Sciatic nerve (tissue), 2 donors: ENCODE measurements around the gene CAPZA1. TPM values are rescaled to one million over a fixed set of nuclear protein-coding genes. Genes with fewer than 3 reads are reported as not detected.
"Not testable (repeated sequence)": the region's sequence is repeated elsewhere in the genome, so short reads cannot be mapped to it uniquely, and the experiment has no call there.

Experiments used
- ATAC-seq: fragments of 200-7000 bp; cut with Tn5 transposase; one replicate; pipeline ENCODE4 v1.9.1; 2020; ENCODE audit warnings: mild to moderate bottlenecking, moderate library complexity
- DNase-seq: peaks from one replicate; pipeline ENCODE4 v3.0.0-alpha.2; 2020; ENCODE audit warnings: low spot score
- intact Hi-C: fragments of 100-400 bp; cut with DNase I; formaldehyde crosslinking; loops from one replicate; pipeline ENCODE4 v1.14.2; 2022
- total RNA-seq: library from RNA; stranded (reverse); fragmentation: NEBNext Ultra II Directional; extraction: Animal tissue kit (Norgen Biotek cat#: 25700); gene quantifications from one replicate; pipeline ENCODE4 v1.2.1, GENCODE V29; 2021
- donor health status: DM: no; HTN: no; CAD: no.
- donor health status: DM: no; HTN: no; CAD: no.

CAPZA1 gene
- total RNA-seq: 108 TPM

DNA sequence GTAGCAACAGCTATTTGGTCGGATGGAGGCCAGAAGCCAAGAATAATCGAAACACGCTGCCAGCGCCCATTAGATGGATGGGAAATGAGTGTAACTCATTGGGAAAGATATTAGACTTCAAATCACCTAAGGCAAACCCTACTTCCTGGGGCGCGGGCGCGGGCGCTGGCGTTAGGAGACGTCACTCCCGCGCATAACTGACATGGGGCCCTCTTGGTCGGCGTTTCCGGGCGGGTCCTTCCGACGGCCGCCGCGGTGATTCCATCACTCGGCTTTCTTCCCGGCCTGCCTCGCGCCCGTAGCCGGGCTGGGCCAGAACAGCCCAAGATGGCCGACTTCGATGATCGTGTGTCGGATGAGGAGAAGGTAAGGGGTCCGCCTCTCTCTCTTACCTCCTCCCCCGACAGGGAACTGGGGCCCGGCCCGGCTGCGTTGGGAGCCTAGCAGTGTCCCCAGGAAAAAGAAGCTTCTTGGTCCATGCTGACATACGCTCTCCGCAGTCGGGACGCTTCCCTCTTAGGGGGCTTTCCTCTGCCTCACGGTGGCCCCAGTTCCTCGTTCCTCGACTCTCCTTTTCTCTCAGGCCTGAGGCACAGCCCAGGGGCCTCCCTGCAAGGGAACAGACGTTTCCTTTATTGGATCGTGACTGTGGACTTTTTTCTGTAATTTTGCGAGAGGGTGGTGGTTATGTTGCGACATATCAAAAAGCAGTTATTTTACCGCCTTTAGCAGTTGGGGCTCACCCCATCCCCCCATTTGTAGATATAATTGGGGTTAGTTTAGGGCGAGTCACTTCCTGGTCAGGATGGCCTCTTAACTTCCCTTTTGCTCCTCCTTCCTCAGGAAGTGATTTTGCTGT, at the start of gene CAPZA1:
TSS of gene CAPZA1 (plus strand) at position 315 of the 859 bp plus-strand sequence. CDS start at position 328, 13 bp downstream.
- DNase-seq (peak; percentile 94), ATAC-seq (peak; percentile 99)
- intact Hi-C loops: loop anchor here (5.0 kb wide), 1 partner anchor 88 kb away; the partner anchor contains the start of gene RHOC

DNA sequence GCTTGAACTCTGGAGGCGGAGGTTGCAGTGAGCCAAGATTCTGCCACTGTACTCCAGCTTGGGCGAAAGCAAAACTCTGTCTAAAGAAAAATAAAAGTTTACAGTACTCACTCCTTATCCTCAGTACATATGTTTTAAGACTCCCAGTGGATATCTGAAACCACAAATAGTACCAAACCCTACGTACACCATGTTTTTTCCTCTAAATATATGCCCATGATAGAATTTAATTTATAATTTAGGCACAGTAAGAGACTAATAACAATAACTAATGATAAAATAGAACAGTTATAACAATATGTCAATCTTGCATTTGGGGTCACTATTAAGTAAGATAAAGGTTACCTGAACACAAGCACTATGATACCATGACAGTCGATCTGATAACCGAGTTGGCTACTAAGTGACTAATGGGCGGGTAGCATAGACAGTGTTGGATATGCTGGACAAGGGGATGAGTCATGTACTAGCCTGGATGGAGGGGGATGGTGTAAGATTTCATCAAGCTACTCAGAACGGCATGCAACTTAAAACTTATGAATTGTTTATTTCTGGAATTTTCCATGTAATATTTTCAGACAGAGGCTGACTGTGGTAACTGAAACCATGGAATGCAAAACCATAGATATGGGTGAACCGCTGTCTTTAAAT, 44.4 kb upstream of the CAPZA1 start:
- intact Hi-C loops: no loop called here
- DNase-seq (no peak), ATAC-seq (no peak)

DNA sequence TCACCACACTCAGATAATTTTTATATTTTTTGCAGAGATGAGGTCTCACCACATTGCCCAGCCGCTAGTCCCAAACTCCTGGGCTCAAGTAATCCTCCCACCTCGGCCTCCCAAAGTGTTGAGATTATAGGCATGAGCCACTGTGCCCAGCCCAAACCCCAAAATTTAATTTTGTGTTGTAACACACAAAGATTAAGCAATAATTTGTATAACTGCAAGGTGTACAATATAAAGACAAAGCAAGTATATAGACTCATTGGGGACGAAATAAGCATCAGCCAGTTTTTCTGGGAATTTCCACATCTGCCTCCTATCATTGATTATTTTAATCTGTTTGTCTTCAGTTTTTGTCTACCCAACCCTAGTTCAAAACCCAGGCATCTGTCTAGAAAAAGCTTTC, 43.4 kb upstream of the CAPZA1 start:
- intact Hi-C loops: no loop called here
- DNase-seq: no peak
- ATAC-seq: no peak

DNA sequence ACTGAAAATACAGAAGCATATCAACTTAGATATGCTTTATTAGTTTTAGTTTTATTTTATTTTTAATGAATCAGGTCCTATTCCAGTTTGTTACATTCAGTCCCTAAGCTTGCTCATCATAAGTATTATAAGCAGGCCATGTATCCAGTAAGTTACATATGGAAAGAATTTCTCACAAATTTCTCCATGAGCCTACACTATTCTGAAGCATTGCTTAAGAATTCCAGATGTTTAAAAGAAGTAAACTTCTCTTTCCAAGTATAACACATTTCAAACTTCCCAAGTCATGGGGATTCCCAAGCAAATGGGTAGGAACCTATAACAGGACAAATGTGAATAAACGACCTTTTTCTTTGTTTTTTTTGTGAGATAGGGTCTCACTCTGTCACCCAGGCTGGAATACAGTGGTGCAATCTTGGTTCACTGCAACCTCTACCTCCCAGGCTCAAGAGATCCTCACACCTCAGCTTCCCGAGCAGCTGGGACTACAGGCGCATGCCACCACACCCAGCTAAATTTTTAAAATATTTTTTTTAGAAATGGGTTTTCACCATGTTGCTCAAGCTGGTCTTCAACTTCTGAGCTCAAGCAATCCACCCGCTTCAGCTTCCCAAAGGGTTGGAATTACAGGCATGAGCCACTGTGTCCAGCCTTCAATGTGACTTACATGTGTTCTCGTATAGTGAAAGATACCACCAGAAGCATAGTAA, 39.7 kb upstream of the CAPZA1 start:
- no peak for DNase-seq
- ATAC-seq: no peak
- intact Hi-C loops: no loop called here

DNA sequence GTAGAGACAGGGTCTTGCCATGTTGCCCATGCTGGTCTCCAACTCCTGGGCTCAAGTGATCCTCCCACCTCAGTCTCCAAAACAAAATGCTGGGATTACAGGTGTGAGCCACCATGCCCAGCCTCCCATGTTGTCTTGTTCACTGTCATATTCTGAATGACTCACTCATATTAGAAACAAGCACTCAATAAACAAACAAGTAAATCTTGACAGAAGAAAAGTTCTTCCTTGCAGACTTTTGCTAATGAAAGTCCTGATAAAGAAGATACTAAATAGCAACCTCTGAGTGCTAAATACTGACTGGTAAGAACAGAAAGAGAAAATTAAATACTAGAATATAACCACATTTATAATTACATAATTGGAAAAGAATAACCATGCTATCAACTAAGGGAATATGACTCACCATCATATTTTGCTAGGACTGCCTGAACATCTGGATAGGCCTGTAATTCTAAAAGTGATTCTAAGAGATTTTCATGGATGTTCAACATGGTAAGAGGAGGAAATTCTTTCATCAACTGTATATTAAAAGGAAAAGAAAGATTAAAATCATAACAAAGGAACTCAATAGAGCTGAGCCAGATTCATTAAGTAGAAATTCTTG, 37.9 kb upstream of the CAPZA1 start:
- DNase-seq (no peak), ATAC-seq (no peak)
- intact Hi-C loops: no loop called here

DNA sequence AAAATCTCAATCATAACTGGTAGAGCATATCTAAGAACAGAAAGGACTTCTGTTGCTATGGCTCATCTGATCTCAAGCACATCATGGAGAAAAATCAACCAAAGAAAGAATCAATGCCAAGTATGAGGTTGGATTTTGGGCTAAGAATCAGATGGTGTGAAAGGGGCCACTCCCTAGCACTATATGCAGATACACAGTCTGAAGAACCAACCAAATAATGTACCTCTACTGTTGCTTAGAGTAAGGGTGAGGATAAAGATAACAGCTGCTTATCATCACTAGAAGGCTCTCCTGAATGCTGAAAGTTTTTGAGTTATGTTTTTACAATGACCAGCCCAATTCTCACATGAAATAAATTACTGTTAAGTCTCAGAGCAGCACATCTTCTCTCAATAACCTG, 36.3 kb upstream of the CAPZA1 start:
- DNase-seq (no peak), ATAC-seq (no peak)
- intact Hi-C loops: no loop called here

DNA sequence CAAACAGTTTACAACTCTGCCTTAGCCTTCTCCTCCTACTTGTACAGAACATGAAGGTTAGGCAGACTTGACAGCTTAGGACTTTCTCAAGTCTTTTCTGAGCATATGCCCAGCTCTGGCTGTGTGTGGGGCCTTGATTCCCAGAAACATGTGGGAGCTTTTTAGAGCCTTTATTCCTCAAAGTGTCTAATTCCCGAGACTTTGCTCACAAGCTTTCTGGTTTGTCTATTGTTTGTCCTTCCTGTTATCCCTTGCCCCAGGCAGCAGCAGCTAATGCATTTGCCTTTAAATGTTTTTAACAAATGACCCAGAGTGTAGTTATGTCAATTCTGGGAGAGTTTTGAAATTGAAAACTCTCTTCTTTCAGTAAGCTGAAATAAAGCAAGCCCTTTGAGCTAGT, 29.9 kb upstream of the CAPZA1 start:
- ATAC-seq (no peak), DNase-seq (no peak)
- intact Hi-C loops: no loop called here

DNA sequence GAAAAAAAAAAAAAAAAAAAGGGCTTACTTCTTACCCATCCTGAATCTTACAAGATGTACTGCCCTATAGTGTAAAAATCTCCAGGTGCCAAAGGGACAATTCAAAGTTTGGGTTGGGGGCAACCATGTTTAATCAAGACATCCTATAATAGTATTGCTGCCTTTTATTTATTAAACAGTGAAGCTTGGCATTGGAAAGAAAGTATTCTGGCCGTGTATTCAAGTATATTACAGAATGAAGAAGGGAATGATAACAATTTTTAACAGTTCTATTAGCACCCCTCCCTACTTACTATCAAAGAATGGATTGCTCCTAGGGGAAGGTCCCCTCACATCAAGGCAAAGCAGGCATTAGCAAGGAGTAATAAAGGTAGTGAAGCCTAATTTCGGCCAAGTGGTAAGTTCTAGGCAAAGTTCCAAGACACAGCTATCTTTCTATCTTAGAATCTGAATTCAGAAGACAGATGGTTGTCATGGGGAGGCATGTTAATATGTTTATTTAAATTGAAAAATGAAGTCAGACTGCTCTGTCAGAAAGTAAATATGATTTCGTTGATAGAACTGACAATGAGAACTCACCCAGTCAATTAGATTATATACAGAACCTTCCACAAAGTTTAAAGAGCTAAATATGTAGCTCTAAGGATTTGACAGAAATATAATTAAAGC, 25.3 kb upstream of the CAPZA1 start:
- DNase-seq (no peak), ATAC-seq (no peak)
- intact Hi-C loops: no loop called here

DNA sequence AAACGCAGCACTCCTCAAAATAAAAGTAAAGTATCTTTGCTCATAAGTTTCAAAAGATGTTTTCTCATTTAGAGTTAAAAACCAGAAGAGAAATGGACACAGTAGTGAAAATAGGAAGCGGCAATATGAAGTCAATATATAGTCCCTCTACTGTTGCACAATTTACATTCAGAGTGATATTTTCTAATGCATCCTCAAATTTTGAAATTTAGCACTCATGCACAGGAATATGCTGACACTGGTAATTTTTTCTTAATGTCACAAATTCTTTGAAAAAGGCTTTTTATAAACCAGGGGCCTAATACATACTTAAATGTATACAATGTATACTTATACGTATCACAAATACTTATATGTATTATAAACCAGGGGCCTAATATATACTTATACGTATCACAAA, 20.2 kb upstream of the CAPZA1 start:
- no peak for DNase-seq
- ATAC-seq: no peak
- intact Hi-C loops: no loop called here

DNA sequence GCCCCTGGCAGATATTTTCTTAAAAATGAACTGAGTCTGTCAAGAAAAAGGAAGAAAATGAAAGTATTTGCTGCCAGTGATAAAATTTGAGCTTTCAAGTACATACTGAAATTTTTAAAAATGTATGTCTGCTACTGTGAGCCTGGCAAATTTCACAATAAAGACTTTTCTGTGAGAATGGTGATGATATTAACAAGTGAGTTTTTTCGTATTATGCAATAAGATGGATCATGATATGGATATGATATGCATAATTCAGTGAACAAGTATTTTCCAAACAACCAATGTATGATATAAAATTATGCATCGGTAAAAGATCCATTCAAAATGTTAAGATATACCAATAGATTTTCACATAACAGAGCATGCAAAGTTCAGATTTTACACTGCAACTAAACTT, 16.6 kb upstream of the CAPZA1 start:
- ATAC-seq (no peak), DNase-seq (no peak)
- intact Hi-C loops: no loop called here

DNA sequence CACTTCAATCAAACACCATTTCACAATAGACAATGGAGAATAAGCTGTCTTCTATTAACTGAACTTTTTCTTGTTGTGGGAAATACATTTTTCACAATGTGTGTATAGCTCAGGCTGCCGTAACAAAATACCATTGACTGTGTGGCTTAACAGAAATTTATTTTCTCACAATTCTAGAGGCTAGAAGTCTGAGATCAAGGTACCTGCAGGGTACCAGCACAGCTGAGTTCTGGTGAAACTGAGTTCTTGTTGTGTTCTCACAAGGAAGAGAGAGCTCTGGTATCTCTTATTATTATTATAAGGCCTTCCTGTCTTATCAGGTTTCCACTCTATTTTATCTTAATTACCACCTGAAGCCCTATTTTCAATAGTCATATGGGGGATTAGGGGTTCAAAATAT, 16.1 kb upstream of the CAPZA1 start:
- intact Hi-C loops: no loop called here
- DNase-seq: no peak

DNA sequence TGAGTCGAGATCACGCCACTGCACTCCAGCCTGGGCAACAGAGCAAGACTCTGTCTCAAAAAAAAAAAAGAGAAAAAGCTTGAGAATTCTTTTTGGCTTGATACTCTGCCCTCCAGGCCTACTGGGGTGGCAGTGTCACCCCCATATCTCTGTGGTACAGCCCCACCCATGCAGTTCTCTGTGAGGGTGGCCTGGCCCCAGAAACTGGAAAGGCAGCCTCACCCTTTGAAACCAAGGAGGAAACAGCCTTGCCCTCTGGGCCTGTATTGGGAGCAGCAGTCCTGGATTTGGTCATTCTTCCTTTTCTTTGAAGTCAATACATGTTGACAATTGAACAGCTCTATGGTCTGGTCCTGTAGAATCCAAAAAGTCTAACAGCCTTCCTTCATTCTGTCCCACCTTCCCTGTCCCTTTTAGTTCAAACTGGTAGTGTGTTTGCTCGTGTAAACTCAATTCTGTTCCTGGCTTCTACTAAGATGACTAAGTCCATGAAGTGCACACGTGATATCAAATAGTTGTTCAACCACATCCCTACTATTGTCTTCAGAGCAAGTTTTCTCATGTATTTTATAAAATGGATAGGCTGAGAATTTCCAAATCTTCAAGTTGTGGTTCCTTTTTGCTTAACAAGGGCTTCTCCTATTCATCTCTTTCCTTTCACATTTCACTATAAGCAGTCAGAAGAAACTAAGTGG, 13.9 kb upstream of the CAPZA1 start:
- ATAC-seq (no peak), DNase-seq (no peak)
- intact Hi-C loops: no loop called here

More for the DNA sequence above, 16.1 kb upstream of the CAPZA1 start:
- no peak for ATAC-seq

DNA sequence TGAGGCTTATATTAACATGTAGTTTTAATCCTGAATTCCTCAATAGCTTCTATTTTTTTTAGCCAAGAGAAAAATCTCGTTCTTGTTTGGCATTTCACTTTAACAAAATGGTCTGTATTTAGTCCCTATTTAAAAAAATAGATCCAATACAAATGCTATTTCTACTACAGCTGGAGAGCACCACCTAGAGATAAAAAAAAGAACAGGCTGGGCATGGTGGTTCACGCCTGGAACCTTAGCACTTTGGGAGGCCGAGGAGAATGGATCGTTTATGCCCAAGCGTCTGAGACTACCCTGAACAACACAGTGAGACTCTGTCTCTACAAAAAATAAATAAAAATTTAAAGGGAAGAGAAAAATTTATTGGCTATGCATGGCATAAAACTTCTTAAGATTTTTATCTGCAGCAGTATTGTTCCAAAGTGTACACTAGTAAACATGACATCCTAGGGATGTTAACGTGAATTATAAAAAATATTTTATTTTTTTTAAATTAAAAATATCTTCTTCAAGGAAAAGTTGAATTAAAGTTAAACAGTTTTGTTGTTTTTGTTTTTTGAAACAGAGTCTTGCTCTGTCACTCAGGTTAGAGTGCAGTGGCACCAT, 5.1 kb upstream of the CAPZA1 start:
- intact Hi-C loops: loop anchor here (5.0 kb wide), 1 partner anchor 93 kb away; the partner anchor contains the start of gene RHOC
- ATAC-seq (no peak), DNase-seq (no peak)

DNA sequence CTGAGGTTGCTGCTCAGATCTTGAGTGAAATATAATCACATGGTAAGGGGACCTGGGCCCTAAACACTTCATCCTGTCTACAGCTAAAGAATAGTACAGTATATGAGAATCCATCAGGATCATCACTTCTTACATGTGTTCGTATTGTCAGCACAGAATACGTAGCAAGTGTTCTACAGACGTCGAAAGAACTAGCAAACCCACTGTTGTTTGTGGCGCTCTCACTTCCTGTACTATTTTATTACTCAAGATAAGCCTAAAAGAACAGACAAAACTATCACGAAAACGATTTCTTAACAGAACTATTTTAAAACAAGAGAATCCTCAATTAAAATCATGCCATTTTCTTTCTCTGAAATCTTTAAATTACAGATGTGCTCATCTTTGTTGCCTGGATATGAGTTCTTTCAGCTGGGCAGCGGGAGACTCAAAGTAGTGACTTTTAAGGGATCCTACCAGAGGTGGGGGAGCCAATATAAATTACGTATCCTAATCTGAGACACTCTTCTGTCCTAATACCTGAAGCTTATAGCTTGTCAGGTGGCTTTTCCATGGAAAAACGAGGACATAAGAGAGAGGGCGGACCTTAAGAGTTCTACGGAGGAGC, 1.4 kb upstream of the CAPZA1 start:
- intact Hi-C loops: loop anchor here (5.0 kb wide), 1 partner anchor 89 kb away; the partner anchor contains the start of gene RHOC
- DNase-seq: no peak
- ATAC-seq: peak; percentile 0

DNA sequence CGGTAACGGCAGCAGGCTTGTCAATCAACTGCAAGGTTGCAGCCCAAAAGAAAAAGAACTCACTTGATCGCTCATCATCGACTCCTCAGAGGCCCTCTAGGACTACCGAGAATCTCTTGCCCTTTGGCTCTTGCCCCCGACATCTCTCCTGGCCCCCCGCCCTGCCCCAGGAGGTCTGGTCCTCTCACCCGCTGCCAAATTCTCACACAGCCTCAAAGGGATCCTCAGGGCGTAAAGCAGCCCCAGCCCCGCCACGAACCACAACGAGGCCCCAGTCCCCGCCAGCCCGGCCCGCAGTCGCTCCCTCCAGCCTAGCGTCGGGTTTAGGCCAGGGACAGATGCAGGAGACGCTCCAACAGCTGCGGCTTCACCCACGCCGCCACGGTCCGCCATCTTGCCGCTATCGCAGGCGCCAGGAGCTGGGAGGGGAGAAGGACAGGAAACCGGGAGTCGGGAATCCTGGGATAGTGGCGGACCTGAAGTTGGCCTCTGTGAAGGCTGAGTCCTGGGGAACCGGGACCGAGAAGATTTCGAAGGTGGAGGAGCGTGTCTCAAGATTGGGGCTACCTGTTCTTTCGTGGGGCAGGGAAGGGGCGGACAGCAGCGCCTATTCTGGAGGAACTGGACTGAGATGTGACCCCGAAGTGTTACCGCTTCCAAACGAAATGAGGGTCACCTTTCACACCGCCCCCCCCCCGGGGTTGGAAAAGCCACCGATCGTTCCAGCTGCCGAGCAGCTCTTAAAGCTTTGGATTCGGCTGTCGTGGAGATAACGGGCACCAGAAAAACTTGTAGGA, 713 bp upstream of the CAPZA1 start, which contains the start of gene ST7L:
TSS of gene ST7L (minus strand) at position 421 of the 797 bp plus-strand sequence. CDS start at position 393, 28 bp downstream.
- peak; percentile 87 for DNase-seq
- intact Hi-C loops: loop anchor here (5.0 kb wide), 1 partner anchor 88 kb away; the partner anchor contains the start of gene RHOC
- peak; percentile 87 for ATAC-seq

DNA sequence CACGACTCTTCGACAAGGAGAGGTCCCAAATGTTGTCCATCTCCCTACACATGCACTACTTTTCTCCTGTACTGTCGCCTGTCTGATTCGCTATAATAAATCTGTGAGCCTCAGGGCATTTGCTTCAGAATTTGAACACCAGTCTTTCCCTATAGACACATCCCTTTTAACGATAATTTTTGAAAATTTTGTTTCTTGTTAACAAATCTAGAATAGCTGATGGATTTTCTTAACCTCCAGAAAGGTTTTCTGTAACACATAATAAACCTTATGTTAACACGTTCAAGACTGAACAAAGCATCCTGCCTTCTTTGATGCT, 704 bp downstream of the CAPZA1 start:
- DNase-seq (no peak), ATAC-seq (no peak)
- intact Hi-C loops: no loop called here

DNA sequence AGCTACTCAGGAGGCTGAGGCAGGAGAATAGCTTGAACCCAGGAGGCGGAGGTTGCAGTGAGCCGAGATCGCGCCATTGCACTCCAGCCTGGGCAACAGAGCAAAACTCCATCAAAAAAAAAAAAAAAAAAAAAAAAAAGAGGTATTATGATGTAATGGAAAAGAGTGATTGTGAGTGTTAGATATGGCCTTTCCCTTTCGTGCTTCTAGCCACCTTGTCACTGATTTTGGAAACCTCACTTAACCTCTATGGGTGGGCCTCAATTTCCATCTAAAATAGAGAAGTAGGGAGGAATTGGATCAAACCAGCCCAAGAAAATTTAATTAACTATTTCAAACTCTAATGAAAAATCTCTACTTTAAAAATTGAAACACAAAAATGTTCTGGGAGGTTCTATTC, 4.9 kb downstream of the CAPZA1 start:
- DNase-seq, intact Hi-C loops, ATAC-seq: not testable (repeated sequence)
